Mammary epithelial cell (primary cell): ENCODE data around the gene RAB23.

ENCODE experiments used
- CTCF ChIP-seq, 2 donors: IDR thresholded peaks in 1 of 2; conservative IDR thresholded peaks in 1 of 2; 2 replicates each; pipeline ENCODE4 v1.5.1; 2011 to 2012; ENCODE audit warnings: inconsistent platforms in 2 of 2, low read length in 2 of 2, mild to moderate bottlenecking in 2 of 2, control low read depth in 1 of 2, low read depth in 1 of 2; ENCODE audit not compliant: insufficient read depth in 1 of 2; ENCODE audit errors: extremely low read depth in 1 of 2
- EZH2 ChIP-seq: IDR thresholded peaks from 2 replicates; pipeline ENCODE4 v1.6.1; 2012; ENCODE audit warnings: low read length, inconsistent platforms, borderline replicate concordance

DNA sequence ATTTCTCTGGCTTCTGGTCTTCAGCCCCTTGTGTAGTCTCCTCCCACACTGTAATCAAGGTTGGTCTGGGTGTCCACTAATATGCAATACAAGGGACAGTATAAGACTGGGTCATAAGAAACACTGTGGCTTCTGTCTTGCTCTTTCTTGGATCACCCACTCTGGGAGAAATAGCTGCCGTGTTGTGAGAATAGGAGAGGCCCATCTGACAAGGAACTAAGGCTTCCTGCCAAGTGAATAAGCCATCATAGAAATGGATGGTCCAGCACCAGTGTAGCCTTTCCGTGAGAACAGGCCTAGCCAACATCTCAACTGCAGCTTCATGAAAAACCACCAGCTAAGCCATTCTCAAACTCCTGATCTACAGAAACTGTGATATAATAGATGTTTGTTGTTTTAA is 26.6 kb downstream of the RAB23 start:
- TF ChIP-seq CTCF (conservative IDR thresholded peaks at IDR 0.05 in 1 of 2, IDR thresholded peaks at IDR 0.05 in 1 of 2; ENCODE audit: extremely low read depth in 1 of 2, insufficient read depth in 1 of 2, low read depth in 1 of 2, low read length in 2 of 2) (no peak), EZH2 (no peak)
